Renal cortex interstitium (tissue), 11 donors: Measurements from ENCODE around the gene SNRNP27. TPM values are rescaled to one million over a fixed set of nuclear protein-coding genes. Genes with fewer than 3 reads are reported as not detected.
"Not testable (repeated sequence)": the region's sequence is repeated elsewhere in the genome, so short reads cannot be mapped to it uniquely, and the experiment has no call there.

Experiments used
- DNase-seq, 11 donors: peaks; one replicate each; pipeline ENCODE4 v3.0.0-alpha.2; 2013; ENCODE audit warnings: low read depth in 9 of 11, low spot score in 4 of 11; ENCODE audit errors: extremely low read depth in 1 of 11
- polyA plus RNA-seq, 3 donors: library from polyadenylated mRNA; unstranded; fragments of 120-200 nt; gene quantifications; one replicate each; pipeline ENCODE4 v1.2.1, GENCODE V29; 2013; ENCODE audit not compliant: insufficient read length in 3 of 3

SNRNP27 gene
- polyA plus RNA-seq, 3 donors, result 62.6 to 73.7 (median 71.4) TPM

DNA sequence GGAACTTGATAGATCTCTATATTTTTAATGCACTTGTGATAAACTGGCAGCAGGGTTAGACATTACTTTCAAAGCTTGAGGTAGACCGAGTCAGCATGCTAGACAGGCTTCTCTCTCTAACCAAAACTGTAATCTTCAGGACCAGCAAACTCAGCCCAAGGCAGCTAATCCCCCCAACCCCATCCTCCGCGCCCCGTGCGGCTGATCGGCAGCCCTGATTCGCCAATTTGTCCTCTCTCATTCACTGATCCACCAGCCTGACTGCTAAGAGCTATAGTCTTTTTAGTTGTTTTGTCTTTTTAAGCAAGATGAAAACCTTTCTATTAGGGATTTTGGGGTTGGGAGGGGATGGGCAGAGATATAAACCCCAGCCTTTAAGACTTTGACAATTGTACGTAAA is 46.9 kb downstream of the SNRNP27 start:
- no peak for DNase-seq

DNA sequence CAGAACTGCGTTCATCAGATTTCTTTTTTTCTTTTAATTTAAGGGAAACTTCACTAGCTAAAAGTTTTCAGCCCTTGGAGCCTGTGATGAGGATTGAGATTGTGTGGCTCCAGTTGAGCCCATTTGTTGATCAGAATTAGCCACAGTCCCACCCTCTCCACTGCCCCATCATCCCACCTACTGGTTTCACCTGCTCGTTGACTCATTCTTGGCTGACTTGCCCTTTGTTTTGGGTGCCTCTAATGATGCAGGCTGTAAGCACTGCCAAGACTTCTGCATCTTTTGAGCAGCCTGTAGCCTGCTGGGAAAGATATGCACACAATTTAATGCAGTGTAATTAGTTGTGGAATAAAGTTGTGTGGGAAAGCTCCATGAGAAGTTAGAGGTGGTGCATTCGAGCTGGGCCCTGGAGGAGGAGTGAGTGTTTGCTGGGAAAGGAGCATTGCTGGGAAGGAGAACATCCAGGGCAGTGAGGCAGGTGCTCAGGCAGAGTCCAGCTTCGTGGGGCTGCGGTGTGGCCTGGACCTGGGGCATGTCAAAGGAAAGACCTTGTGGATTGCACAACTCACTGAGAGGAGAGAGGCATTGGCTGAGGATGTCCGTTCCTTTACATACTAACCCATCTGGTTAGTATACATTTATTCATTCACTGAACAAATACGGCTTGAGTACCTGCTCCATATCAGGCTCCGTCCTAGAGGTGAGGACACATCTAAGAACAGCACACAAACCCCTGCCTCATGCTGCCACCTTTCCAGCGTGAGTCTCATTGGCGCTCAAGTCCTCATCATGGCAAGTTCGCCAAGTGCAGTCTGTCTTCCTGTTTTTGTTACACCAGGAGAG is 49.5 kb downstream of the SNRNP27 start:
- DNase-seq, result no peak

DNA sequence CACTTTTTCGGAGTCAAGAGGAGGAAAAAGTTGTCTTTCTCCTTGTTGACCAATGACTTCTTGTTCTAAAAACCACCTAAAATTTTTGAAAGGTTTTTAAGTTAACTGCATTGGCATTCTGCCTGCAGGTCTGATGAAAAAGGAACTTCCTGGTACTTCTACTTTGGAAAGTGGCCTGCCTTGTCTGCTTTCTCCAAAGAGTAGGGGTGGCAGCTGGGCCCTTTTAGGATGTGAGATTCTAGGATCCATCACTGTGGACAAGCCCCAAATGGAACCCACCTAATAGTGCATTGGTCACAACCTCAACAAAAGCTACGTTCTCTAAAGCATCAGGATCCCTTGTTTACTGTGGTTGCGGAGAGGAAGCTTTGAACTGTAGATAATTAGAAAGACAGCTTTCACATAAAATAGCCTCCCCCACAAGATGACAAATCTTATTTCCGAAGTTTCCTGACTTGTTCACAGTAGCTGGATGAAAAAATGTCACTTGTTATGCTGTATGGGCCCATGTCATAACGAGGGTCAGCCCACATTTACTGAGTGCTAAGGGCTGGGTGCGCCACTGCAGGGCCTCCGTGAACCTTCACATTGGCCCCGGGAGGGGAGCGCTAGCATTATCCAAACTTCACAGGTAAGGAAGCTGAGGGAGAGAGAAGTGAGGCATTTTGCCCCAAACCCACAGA is 50.2 kb downstream of the SNRNP27 start:
- DNase-seq, result no peak

DNA sequence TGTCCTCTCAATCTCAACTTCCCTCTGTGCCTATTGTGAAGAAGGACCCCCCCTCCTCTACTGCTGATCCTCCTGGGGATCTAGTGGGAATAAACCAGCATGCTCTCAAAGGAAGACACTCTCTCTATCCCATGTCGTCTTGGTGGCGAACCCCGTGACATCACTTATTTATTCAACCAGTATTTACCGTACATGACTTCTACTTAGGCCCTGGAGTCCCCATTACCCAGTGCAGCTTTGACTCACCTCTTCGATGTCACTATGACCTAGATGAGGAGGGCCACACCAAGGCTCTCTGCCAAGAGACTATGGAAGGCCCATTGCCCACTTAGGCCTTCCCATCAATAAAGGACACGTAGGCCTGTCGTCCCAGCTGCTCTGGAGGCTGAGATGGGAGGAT is 51.0 kb downstream of the SNRNP27 start:
- DNase-seq, result no peak

DNA sequence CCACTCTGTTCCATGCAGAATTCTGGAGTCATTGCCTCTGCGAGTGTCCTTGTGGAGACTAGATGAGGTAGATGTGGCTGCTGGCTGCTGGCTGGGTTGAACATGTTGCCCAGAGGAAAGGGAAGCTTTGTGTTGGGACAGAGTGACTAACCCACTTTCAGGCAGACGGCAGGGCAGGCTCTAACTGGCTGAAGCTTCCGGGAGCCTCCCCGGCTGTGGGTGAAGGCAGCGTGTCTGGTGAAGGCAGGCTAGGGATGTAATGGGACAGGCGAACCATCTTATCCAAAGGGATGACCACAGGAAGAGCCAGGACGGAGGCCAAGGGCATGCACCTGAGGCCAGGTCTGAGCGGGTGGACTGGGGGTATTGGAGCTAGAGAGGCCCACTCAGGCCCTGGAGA is 51.7 kb downstream of the SNRNP27 start:
- DNase-seq, result no peak

DNA sequence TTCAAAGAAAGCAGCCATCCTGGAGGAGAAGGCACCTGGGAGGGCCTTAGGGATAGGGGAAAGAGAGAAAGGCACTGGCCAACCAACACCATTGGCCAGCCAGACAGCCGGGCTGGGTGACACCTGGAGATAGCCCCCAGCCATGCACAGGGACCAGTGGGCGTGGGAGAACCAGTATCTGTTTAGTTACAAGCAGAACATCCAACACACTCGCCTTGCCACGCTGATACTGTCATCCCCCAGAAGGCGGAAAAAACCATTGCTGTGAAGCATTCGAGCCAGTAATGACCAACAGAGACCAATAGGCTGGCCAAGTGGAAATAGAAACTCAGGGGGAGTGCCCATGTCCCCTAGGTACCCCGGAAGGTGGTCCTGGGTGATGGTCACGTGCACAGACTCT is 52.2 kb downstream of the SNRNP27 start:
- no peak for DNase-seq

DNA sequence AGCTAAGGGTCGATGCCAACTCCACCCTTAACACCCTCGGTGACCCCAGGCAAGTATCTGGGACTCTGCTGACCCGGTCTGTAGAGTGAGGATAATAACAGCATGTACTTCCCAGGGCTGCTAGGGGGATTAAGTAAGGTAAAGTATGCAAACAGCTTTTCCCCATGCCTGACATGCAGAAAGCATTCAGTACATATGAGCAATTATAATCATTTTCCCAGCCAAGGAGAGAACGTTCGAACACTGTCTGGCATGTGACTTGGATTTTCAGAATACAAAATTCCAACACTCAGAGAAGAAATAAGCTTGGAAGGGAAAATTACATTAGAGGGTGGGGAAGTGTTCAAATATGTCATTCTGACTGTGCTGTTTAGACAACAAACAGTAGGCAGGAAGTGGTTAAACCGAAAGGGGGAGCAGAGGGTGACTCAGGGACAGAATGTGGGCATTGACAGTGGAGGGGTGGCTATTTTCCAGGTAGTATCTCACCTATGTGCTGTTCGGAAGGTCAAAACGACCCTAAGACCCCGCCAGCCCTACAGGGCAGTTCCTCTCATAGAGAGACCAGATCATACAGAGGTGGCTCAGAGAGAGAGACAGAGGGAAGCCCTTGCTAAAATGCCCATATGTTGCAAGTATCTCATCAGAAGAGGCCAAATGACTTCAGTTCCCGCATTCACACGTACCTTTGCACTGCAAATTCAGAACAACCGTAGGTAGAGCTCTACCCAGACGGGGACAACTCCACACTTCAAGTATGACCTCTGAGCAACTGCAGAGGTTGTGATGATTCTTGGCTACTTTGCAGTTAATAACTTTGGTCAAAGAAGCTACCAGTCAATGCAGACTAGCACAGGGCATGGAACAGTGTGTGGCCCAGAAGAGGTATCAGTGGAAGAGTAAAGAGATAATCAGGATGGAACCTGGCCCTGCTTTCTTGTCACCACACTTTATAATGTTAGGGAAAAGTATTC is 52.9 kb downstream of the SNRNP27 start:
- DNase-seq, result no peak

DNA sequence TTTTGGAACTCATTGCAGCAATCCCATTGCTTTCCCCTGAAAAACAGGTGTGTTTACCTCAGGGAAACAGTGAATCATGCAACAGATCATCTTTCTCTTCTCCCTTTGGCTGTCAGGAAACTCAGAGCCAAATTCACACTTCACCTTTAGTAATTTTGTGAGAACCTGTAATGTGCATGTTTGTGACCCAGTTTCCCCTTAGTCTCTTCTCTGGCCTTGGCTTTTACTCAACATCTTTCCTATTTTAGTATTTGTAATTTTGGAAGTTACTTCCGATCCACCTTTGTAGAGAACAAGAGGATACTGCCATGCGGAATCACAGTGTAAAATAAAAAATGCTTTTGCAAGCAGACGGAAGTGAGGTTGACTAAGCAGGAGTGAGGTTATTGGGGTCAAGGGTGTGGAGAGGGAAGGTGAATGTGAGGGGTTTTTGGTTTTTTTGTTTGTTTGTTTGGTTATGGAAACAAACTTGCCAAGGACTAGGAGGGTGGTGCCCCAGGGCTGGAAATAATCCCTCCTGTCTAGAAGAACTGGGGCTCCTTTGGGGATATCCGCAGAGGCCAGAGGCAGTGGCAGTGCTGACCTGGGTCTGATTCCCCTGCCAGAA is 53.7 kb downstream of the SNRNP27 start:
- DNase-seq, result no peak

DNA sequence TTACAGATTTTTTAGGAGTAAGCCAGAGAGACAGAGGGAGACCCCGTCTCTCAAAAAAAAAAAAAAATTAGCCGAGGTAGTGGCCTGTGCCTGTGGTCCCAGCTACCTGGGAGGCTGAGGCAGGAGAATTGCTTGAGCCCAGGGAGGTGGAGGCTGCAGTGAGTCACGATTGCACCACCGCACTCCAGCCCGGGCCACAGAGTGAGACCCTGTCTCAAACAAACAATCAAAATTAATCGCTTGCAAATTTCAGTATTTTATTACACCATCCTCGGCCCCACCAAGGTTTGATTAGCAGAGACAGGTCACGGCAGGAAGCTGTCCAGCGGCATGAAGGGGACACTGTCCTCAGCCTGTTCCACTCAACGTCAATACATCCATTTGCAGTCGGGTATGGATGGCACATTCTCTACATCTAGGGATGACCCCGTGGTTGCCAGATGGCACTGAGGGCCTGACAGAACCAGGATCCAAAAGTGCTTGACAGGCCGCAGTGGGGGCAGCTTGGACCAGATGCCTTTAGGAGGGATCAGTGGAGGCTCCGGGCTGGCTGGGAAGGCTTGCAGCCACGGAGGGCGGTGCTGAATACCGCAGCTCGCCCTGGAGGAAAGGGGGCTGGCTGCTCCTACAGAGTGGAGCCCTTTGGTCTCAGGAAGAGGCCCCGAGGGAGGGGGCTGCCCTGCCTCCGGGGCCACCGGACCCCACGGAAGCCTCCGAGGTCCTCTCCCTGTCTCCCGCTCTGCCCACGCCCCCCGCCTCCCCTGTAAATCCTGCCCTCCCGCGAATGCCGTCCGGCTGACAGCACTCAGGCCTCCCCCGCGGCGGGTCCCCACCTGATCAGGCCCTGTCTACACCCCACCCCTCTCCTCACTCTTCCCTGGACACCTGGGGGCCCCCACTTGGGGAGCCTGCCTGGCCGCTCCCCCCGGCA is 54.5 kb downstream of the SNRNP27 start:
- DNase-seq, result peak in 1 of 11 donors; percentile 10

DNA sequence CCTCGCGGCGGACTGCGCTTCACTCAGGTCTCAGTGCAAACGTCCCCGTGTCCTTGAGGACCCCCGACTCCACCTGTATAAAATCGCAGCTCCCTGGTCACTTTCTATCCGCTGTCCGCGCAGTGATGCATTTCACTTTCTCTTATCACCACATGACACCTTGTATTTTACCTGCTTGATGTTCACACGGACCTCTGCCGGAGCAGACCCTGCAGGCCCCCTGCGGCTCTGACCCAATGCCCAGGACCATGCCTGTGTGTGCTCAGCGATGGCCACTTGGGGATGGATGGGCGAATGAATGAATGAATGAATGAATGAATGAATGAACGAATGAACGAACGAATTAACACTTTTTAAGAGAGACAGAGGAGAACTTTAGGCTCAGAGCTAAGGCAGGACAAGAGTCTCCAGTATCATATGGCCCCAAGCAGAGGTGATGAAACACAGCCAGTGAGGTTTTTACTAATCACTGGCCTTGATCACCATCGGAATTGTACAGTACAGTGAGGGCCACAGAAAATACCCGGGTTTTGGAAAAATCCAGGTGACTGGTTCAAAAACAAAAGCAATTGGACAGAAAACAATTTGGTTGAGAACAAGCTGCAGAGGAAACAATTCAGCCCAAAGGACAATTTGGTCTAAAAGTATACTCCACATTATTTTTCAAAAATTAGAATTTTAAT is 55.3 kb downstream of the SNRNP27 start:
- DNase-seq, result no peak

DNA sequence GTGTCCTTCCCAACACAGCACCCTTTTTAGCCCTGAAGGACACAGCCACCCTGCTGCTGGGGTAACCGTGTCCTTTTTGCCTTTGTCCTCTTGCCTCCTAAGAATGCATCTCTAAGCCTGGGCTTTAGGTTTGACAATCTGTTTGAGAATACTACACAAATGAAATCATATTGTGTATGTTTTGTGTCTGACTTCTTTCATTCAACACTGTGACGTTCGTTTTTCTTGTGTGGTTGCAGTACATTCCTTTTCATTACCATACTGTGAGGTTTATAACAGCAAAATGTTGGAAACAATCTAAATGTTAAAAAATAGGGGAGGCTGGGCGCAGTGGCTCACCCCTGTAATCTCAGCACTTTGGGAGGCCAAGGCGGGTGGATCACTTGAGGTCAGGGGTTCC is 56.5 kb downstream of the SNRNP27 start:
- no peak for DNase-seq

DNA sequence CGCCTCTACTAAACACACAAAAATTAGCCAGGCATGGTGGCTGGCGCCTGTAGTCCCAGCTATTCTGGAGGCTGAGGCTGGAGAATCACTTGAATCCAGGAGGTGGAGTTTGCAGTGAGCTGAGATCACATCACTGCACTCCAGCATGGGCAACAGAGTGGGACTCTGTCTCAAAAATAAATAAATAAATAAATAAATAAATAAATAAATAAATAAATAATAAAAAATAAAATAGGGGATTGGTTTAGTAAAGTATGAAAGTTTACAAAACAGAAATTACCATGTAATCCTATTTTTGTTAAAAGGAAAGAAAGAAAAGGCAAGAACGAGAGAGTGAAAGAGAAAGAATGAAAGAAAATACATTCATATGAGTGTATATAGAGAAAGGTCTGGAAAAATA is 56.9 kb downstream of the SNRNP27 start:
- DNase-seq, result not testable (repeated sequence)

DNA sequence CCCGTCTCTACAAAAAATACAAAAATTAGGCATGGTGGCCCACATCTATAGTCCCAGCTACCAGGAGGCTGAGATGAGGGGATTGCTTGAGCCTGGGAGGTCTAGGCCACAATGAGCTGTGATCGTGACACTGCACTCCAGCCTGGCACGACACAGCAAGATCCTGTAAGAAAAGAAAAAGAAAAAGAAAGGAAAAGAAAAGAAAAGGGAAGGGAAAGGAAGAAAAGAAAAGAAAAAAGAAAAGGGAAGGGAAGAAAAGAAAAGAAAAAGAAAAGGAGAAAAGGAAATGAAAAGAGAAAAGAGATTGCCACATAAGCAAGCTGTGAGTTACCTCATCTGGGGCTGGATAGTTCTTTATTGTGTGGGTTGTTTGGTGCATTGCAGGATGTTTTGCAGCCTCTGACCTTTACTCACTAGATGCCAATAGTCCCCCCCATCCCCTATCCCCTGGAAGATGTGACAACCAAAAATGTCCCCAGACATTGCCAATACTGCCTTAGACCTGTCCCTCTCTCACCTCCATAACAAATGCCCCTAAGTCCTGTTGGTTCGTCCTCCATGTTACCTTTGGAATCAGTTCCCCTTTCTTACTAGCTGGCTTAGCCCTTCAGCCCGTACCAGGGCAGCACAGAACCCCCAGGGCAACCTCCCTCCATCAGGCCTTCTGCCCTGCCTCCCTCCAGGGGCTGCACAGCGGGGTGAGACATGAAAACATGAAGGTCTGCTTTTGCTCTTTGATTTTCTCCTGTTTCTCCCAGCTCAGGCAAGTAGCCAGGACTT is 58.8 kb downstream of the SNRNP27 start:
- DNase-seq, result no peak

DNA sequence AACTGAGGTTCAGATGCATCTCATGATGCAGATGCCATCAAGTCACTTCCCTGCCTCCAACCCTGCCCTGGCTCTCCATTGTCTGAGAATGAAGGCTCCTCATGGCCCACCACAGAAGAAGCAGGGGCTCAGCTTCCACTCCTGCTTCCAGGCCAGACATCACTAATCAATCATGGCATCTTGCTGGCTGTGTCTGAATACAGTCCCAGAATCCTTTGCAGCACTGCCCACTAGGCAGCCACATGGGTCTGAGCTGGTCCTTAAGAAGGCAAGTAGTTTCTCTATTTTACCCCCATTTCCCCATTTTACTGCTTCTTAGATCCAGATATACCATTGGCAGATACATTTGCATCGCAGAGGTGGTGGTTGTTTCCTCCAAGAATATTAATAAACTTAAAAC is 60.3 kb downstream of the SNRNP27 start:
- DNase-seq, result no peak
